K562 (cell line): Measurements from ENCODE around the gene CCDC28B. TPM values are rescaled to one million over a fixed set of nuclear protein-coding genes. Genes with fewer than 3 reads are reported as not detected.

Source experiments
- ADNP ChIP-seq: fragments of 200-800 bp; sonication (Bioruptor generic); IDR thresholded peaks from 2 replicates; pipeline ENCODE4 v1.6.1; 2016; ENCODE audit warnings: missing genetic modification characterization, missing compliant biosample characterization
- BRCA1 ChIP-seq, 2 experiments: fragments of 450-650 bp in 1 of 2; sonication (generic) in 1 of 2; formaldehyde crosslinking in 1 of 2; IDR thresholded peaks; 2 replicates each; pipeline versions ENCODE4 v1.5.0 to v1.6.1; 2017 to 2020; ENCODE audit warnings: mild to moderate bottlenecking in 1 of 2, missing genetic modification reagents in 1 of 2
- NFRKB ChIP-seq: fragments of 450-650 bp; IDR thresholded peaks from 2 replicates; pipeline ENCODE4 v1.6.1; 2016; ENCODE audit warnings: low read depth
- NFXL1 ChIP-seq: fragments of 450-650 bp; formaldehyde crosslinking; IDR thresholded peaks from 2 replicates; pipeline ENCODE4 v1.4.0; 2021; ENCODE audit warnings: mild to moderate bottlenecking
- NR2C1 ChIP-seq, 2 experiments: fragments of 450-650 bp; IDR thresholded peaks; 2 replicates each; pipeline ENCODE4 v1.6.1; 2017; ENCODE audit warnings: mild to moderate bottlenecking in 2 of 2, antibody characterized with exemption in 1 of 2, inconsistent platforms in 1 of 2, missing compliant biosample characterization in 1 of 2, missing genetic modification characterization in 1 of 2
- SOX6 ChIP-seq: fragments of 450-650 bp; IDR thresholded peaks from 2 replicates; pipeline ENCODE4 v1.6.1; 2014; ENCODE audit warnings: mild to moderate bottlenecking
- SP2 ChIP-seq: IDR thresholded peaks from 2 replicates; pipeline ENCODE4 v1.6.1; 2011; ENCODE audit warnings: mild to moderate bottlenecking, low read depth, low read length, moderate library complexity; ENCODE audit not compliant: poor library complexity, severe bottlenecking; ENCODE audit errors: extremely low read depth
- ZBTB40 ChIP-seq, 2 experiments: fragments of 450-650 bp in 1 of 2; sonication (generic) in 1 of 2; formaldehyde crosslinking in 1 of 2; IDR thresholded peaks; 2 replicates each; pipeline versions ENCODE4 v1.7.1 to v1.9.0; 2016 to 2022; ENCODE audit warnings: inconsistent platforms in 1 of 2, mild to moderate bottlenecking in 1 of 2, missing genetic modification reagents in 1 of 2
- ZC3H4 ChIP-seq: sonication (generic); formaldehyde crosslinking; IDR thresholded peaks from 2 replicates; pipeline ENCODE4 v1.9.0; 2021; ENCODE audit warnings: missing genetic modification reagents, borderline replicate concordance
- ZNF431 ChIP-seq: sonication (generic); formaldehyde crosslinking; IDR thresholded peaks from 2 replicates; pipeline ENCODE4 v1.8.0; 2022; ENCODE audit warnings: mild to moderate bottlenecking, missing genetic modification reagents
- polyA plus RNA-seq, 8 experiments: library from polyadenylated mRNA; depleted of rRNA in 4 of 8; stranded (reverse) in 5 of 8; unstranded in 3 of 8; fragments of >200 nt; fragmentation: Nextera tagmentation in 2 of 8; fragmentation: Illumina TruSeq in 1 of 8; extraction: Ambion mirVana in 2 of 8; extraction: Trizol in 1 of 8; gene quantifications; 2 replicates each; pipeline versions ENCODE4 v1.2.1 to v1.2.3, GENCODE V29; 2011 to 2014; ENCODE audit warnings: inconsistent platforms in 1 of 8, missing spikeins in 1 of 8
- total RNA-seq, 7 experiments: library from RNA; depleted of rRNA in 6 of 7; stranded (reverse); fragments of >200 nt in 6 of 7; fragmentation: Illumina TruSeq in 2 of 7; extraction: Trizol in 2 of 7; gene quantifications; 2 replicates each; pipeline versions ENCODE4 v1.2.1 to v1.2.3, GENCODE V29; 2011 to 2021; ENCODE audit warnings: low replicate concordance in 1 of 7
- TF ChIP-seq, protein P1 (sequence below): sonication (generic); formaldehyde crosslinking; IDR thresholded peaks from 2 replicates; pipeline ENCODE4 v1.8.0; 2022; ENCODE audit warnings: mild to moderate bottlenecking, missing genetic modification reagents
- TF ChIP-seq, protein P2 (sequence below): sonication (generic); IDR thresholded peaks from 2 replicates; pipeline ENCODE4 v1.6.1; 2016
- TF ChIP-seq, protein P3 (sequence below): fragments of 200-800 bp; sonication (Bioruptor generic); IDR thresholded peaks from 2 replicates; pipeline ENCODE4 v1.6.1; 2017; ENCODE audit warnings: missing genetic modification characterization, missing compliant biosample characterization

The CCDC28B gene
- total and polyA plus RNA-seq, 9 of the 15 experiments (the other 6 are each of a cell fraction or from before 2014, with no cell fraction given) = 5.7 to 54.5 (median 31.7) TPM

GRCh38 chr1:32178380-32179192 lies 21.8 kb upstream of the CCDC28B start (continued):
- TF ChIP-seq ZBTB40 (IDR thresholded peaks at IDR 0.05) = no peak
- no peak for TF ChIP-seq ZBTB40 (CRISPR knock-in tag; IDR thresholded peaks at IDR 0.05)
- TF ChIP-seq NFRKB = 0 out of 2 replicates have a peak, but pooled peaks have one; percentile 12
- TF ChIP-seq, protein P1, sequence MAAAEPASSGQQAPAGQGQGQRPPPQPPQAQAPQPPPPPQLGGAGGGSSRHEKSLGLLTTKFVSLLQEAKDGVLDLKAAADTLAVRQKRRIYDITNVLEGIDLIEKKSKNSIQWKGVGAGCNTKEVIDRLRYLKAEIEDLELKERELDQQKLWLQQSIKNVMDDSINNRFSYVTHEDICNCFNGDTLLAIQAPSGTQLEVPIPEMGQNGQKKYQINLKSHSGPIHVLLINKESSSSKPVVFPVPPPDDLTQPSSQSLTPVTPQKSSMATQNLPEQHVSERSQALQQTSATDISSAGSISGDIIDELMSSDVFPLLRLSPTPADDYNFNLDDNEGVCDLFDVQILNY (CRISPR knock-in tag) = 0 out of 2 replicates have a peak, but pooled peaks have one; percentile 3
- TF ChIP-seq BRCA1 (IDR thresholded peaks at IDR 0.05) = no peak
- no peak for TF ChIP-seq BRCA1 (CRISPR knock-in tag; IDR thresholded peaks at IDR 0.05)
- no peak for TF ChIP-seq SP2
- no peak for TF ChIP-seq SOX6
- 0 out of 2 replicates have a peak, but pooled peaks have one; percentile 0 for TF ChIP-seq ZNF431 (CRISPR knock-in tag)
- TF ChIP-seq NR2C1 (IDR thresholded peaks at IDR 0.05) = peak; percentile 87
- peak; percentile 90 for TF ChIP-seq NR2C1 (tag; IDR thresholded peaks at IDR 0.05)
- no peak for TF ChIP-seq ADNP (tag)
- TF ChIP-seq ZC3H4 (CRISPR knock-in tag) = no peak
- no peak for TF ChIP-seq NFXL1 (CRISPR knock-in tag)
- TF ChIP-seq, protein P2, sequence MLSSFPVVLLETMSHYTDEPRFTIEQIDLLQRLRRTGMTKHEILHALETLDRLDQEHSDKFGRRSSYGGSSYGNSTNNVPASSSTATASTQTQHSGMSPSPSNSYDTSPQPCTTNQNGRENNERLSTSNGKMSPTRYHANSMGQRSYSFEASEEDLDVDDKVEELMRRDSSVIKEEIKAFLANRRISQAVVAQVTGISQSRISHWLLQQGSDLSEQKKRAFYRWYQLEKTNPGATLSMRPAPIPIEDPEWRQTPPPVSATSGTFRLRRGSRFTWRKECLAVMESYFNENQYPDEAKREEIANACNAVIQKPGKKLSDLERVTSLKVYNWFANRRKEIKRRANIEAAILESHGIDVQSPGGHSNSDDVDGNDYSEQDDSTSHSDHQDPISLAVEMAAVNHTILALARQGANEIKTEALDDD = 0 out of 2 replicates have a peak, but pooled peaks have one; percentile 42
- TF ChIP-seq, protein P3, sequence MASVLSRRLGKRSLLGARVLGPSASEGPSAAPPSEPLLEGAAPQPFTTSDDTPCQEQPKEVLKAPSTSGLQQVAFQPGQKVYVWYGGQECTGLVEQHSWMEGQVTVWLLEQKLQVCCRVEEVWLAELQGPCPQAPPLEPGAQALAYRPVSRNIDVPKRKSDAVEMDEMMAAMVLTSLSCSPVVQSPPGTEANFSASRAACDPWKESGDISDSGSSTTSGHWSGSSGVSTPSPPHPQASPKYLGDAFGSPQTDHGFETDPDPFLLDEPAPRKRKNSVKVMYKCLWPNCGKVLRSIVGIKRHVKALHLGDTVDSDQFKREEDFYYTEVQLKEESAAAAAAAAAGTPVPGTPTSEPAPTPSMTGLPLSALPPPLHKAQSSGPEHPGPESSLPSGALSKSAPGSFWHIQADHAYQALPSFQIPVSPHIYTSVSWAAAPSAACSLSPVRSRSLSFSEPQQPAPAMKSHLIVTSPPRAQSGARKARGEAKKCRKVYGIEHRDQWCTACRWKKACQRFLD (CRISPR knock-in tag) = no peak
